ENCODE results near the gene AMBRA1. TPM values are rescaled to one million over a fixed set of nuclear protein-coding genes. Genes with fewer than 3 reads are reported as not detected.

AMBRA1 gene
- total and polyA plus RNA-seq, 8 donors: 6.8 to 18.7 (median 11.1) TPM

GRCh38 chr11:46582588-46582987, 11.2 kb downstream of the AMBRA1 start:
- 59 to 62% methylated on average over 5 of the region's 5 CpGs for WGBS, 2 donors
- no peak for ATAC-seq

GRCh38 chr11:46577058-46577457, 16.8 kb downstream of the AMBRA1 start:
- intact Hi-C loops (cut with DNase I): no loop called here
- WGBS, 2 donors: 96 to 100% methylated on average over 1 of the region's 1 CpG
- no peak for ATAC-seq

More at GRCh38 chr11:46582588-46582987, 11.2 kb downstream of the AMBRA1 start:
- FAIRE-seq (no peak), DNase-seq (no peak)
- Histone ChIP-seq H3K27me3 (no peaks in the 10 kb centered on the region), H3K4me1 (no peaks in the 10 kb centered on the region), H3K4me3 (no peak overlapping the region), H3K9me3 (no peaks in the 10 kb centered on the region), H3K27ac (no peak overlapping the region), H3K36me3 (no peaks in the 10 kb centered on the region)
- TF ChIP-seq CTCF (IDR thresholded peaks at IDR 0.05): no peak
- intact Hi-C loops (cut with DNase I): no loop called here

GRCh38 chr11:46574656-46575055, 19.2 kb downstream of the AMBRA1 start:
- Histone ChIP-seq H3K36me3 (no peaks in the 10 kb centered on the region), H3K4me3 (no peak overlapping the region), H3K27me3 (no peaks in the 10 kb centered on the region), H3K4me1 (no peaks in the 10 kb centered on the region), H3K27ac (no peak overlapping the region), H3K9me3 (no peaks in the 10 kb centered on the region)
- intact Hi-C loops (cut with DNase I): no loop called here
- ATAC-seq: no peak
- no peak for TF ChIP-seq CTCF (IDR thresholded peaks at IDR 0.05)
- DNase-seq: no peak
- no peak for FAIRE-seq
- 2 to 14% methylated on average over 1 of the region's 1 CpG for WGBS, 2 donors

More at GRCh38 chr11:46577058-46577457, 16.8 kb downstream of the AMBRA1 start:
- Histone ChIP-seq H3K27ac (no peak overlapping the region), H3K9me3 (no peaks in the 10 kb centered on the region), H3K4me3 (no peak overlapping the region), H3K36me3 (no peaks in the 10 kb centered on the region), H3K27me3 (no peaks in the 10 kb centered on the region), H3K4me1 (no peaks in the 10 kb centered on the region)
- DNase-seq (no peak), FAIRE-seq (no peak)
- TF ChIP-seq CTCF (IDR thresholded peaks at IDR 0.05): no peak

DNA sequence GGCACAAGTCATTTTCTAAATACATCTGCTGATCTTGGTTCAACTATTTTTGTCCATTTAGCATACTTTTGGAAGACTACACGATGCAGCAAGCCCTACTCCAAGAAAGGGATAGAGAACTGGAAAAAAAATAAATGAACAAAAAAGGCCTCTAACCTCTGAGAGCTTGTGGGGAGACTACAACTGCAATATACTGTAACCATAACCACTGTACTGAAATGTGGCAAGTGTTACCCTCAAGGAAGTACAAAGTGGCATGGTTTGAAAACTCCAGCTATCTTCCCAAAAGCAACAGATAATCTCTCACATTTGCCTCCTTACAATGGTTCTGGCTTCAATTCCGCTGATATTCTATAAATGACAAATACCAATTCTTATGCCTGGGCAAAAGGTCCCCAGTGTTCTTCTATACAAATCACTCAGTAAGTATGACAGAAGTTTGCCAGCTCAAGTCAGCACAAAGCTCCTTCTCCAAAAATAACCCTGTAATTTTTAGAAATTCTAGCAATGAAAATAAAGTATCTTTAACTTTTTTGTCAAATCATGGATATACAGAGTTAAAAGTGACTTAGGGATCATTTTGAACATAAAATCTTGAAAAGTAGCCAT, 22.9 kb downstream of the AMBRA1 start:
- ATAC-seq: no peak
- H3K9me3 ChIP-seq: no peaks in the 10 kb centered on the region
- intact Hi-C loops (cut with DNase I): no loop called here
- TF ChIP-seq CTCF (IDR thresholded peaks at IDR 0.05): no peak
- no peaks in the 10 kb centered on the region for H3K27me3 ChIP-seq
- DNase-seq: no peak
- no peak overlapping the region for H3K27ac ChIP-seq
- 62 to 70% methylated on average over 2 of the region's 2 CpGs for WGBS, 2 donors
- no peak for FAIRE-seq
- H3K4me1 ChIP-seq: no peaks in the 10 kb centered on the region
- no peaks in the 10 kb centered on the region for H3K36me3 ChIP-seq
- H3K4me3 ChIP-seq: no peak overlapping the region

DNA sequence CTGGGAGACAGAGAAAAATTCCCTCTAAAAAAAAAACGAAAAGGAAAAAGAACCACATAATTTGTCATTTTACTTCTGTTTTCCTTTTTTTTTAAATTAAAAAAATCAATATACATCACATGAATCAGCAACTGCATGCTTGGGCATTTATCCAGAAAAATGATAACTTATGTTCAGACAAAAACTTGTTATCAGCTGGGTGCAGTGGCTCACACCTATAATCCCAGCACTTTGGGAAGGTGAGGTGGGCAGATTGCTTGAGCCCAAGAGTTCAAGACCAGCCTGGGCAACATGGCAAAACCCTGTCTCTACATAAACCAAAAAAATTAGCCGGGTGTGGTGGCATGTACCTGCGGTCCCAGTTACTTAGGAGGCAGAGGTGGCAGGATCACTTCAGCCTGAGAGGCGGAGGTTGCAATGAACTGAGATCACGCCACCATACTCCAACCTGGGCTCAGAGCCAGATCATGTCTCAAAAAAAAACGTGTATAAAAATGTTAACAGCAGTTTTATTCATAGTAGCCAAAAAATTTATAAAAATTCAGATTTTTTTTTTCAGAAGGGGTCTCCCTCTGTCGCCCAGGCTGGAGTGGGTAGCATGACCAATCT, 28.5 kb downstream of the AMBRA1 start:
- Histone ChIP-seq H3K4me1 (peaks cover 4 to 20% (median 9%) of the 10 kb centered on the region in 3 donors), H3K4me3 (no peak overlapping the region), H3K27ac (peak overlapping the region in 1 of 4 donors; percentile 22), H3K9me3 (no peaks in the 10 kb centered on the region), H3K27me3 (no peaks in the 10 kb centered on the region), H3K36me3 (no peaks in the 10 kb centered on the region)
- intact Hi-C loops (cut with DNase I): no loop called here
- FAIRE-seq (no peak), DNase-seq (no peak), ATAC-seq (peak in 1 of 4 donors; percentile 18)
- no peak for TF ChIP-seq CTCF (IDR thresholded peaks at IDR 0.05)
- 58 to 63% methylated on average over 7 of the region's 7 CpGs for WGBS, 2 donors

Measured in pancreas (tissue), 10 donors.